HG02588 (cell line): ENCODE data around the gene SH2D4B.
"Not testable (repeated sequence)": the region's sequence is repeated elsewhere in the genome, so short reads cannot be mapped to it uniquely, and the experiment has no call there.

Experiments used
- ATAC-seq: cut with Tn5 transposase; IDR thresholded peaks from one replicate; pipeline ENCODE4 v1.9.1; 2021; ENCODE audit warnings: mild to moderate bottlenecking, moderate library complexity; ENCODE audit not compliant: unreplicated experiment

Gene SH2D4B

GRCh38 chr10:80523773-80524172 lies 13.9 kb upstream of the SH2D4B start:
- no peak for ATAC-seq

- no peak for ATAC-seq
These were observed 13.4 kb upstream of the SH2D4B start for GRCh38 chr10:80524190-80524909.

GRCh38 chr10:80526218-80526617 lies 11.5 kb upstream of the SH2D4B start:
- no peak for ATAC-seq

GRCh38 chr10:80526742-80527141 lies 11.0 kb upstream of the SH2D4B start:
- no peak for ATAC-seq

GRCh38 chr10:80528185-80528700 lies 9.5 kb upstream of the SH2D4B start:
- ATAC-seq = no peak

- ATAC-seq = no peak
These were observed 8.8 kb upstream of the SH2D4B start for GRCh38 chr10:80528901-80529300.

GRCh38 chr10:80529604-80530003 lies 8.1 kb upstream of the SH2D4B start:
- ATAC-seq = no peak

GRCh38 chr10:80530251-80530650 lies 7.5 kb upstream of the SH2D4B start:
- peak; percentile 59 for ATAC-seq

GRCh38 chr10:80530816-80531215 lies 6.9 kb upstream of the SH2D4B start:
- no peak for ATAC-seq

- no peak for ATAC-seq
These were observed 5.1 kb upstream of the SH2D4B start for GRCh38 chr10:80532571-80532970.

- not testable (repeated sequence) for ATAC-seq
These were observed 3.6 kb upstream of the SH2D4B start for GRCh38 chr10:80534059-80534458.

- not testable (repeated sequence) for ATAC-seq
These were observed 3.1 kb upstream of the SH2D4B start for GRCh38 chr10:80534646-80535045.

- ATAC-seq = peak; percentile 84
These were observed 1.9 kb upstream of the SH2D4B start for GRCh38 chr10:80535671-80536360.

GRCh38 chr10:80536361-80536835 lies 1.3 kb upstream of the SH2D4B start:
- ATAC-seq = no peak

GRCh38 chr10:80537086-80537735 lies 491 bp upstream of the SH2D4B start:
- no peak for ATAC-seq

GRCh38 chr10:80538481-80539185 lies 931 bp downstream of the SH2D4B start:
- ATAC-seq = no peak

- ATAC-seq = peak; percentile 28
These were observed 1.8 kb downstream of the SH2D4B start for GRCh38 chr10:80539421-80540031.

- no peak for ATAC-seq
These were observed 2.4 kb downstream of the SH2D4B start for GRCh38 chr10:80540136-80540535.

GRCh38 chr10:80540618-80540980 lies 2.9 kb downstream of the SH2D4B start:
- no peak for ATAC-seq

- peak; percentile 52 for ATAC-seq
These were observed 3.5 kb downstream of the SH2D4B start for GRCh38 chr10:80540981-80541750.
